ENCODE data around the gene MRPL37.

GRCh38 chr1:54174106-54174505 is 25.9 kb upstream of the MRPL37 start:
- no peak for TF ChIP-seq EZH2 (IDR thresholded peaks at IDR 0.05; ENCODE audit: low read length)
- TF ChIP-seq CTCF (optimal IDR thresholded peaks at IDR 0.05 in 1 of 3, IDR thresholded peaks at IDR 0.05 in 1 of 3, conservative IDR thresholded peaks at IDR 0.05 in 1 of 3; ENCODE audit: extremely low read depth in 1 of 3, insufficient read depth in 2 of 3, low read length in 3 of 3): no peak

Measured in keratinocyte (primary cell).